Measurements from ENCODE around the gene PLA2G3. TPM values are rescaled to one million over a fixed set of nuclear protein-coding genes. Genes with fewer than 3 reads are reported as not detected.

Gene PLA2G3
- total RNA-seq, 1 donor, result 0.36 TPM

DNA sequence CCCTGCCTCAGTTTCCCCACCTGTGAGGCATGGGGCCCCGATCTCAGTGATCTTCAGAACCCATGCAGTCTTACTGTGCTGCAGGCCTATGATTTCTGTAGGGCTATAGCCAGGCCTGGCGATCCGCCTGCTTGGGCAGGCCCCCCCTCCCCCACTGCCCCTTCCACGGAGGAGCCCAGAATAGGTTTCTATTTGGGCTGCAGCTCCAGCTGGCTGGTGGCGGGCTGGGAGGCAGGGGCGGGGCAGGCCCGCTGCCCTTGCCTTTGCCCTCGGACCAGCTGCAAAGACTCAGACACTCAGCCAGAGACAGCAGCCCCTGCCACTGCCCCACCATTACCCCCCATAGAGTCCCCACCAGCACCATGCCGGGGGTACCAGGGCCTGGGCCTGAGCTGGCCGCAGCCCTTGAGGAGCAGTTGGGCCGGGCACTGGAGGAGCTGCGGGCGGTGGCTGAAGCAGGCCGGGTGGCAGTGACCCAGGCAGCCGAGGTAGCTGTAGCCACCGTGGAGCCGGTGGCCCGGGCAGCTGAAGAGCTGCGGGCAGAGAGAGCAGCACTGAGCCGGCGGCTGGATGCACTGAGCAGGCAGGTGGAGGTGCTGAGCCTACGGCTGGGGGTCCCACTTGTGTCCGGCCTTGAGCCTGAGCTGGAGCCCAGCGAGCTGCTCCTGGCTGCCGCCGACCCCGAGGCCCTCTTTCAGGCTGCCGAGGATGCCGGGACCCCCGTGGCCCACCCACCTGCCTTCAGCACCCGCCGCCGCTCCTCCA lies 47.0 kb downstream of the PLA2G3 start:
- Histone ChIP-seq H3K4me3 (ENCODE audit: insufficient read depth, low read length) (no peak overlapping the region), H3K79me2 (ENCODE audit: insufficient read depth, low read length) (peaks cover 59% of the 10 kb centered on the region), H3K27ac (ENCODE audit: low read depth, low read length) (no peak overlapping the region), H3K9me3 (ENCODE audit: low read depth, low read length) (no peaks in the 10 kb centered on the region), H3K4me2 (ENCODE audit: insufficient read depth, low read length) (no peak overlapping the region), H3K36me3 (ENCODE audit: insufficient read depth, low read length) (peaks cover 96% of the 10 kb centered on the region), H4K20me1 (ENCODE audit: insufficient read depth, low read length) (peaks cover 37% of the 10 kb centered on the region), H3K4me1 (ENCODE audit: insufficient read depth, low read length) (no peaks in the 10 kb centered on the region), H2AFZ (ENCODE audit: low read length) (no peak overlapping the region), H3K27me3 (ENCODE audit: insufficient read depth, low read length) (no peaks in the 10 kb centered on the region)
- peak; percentile 81 for DNase-seq (ENCODE audit: insufficient read length, low spot score, missing footprints)
- no peak for TF ChIP-seq CTCF (IDR thresholded peaks at IDR 0.05; ENCODE audit: extremely low read depth, low read depth, low read length)

GRCh38 chr22:31092161-31092560 lies 48.1 kb downstream of the PLA2G3 start:
- DNase-seq (ENCODE audit: insufficient read length, low spot score, missing footprints), result no peak
- H4K20me1 ChIP-seq (ENCODE audit: insufficient read depth, low read length), result peaks cover 45% of the 10 kb centered on the region
- peaks cover 65% of the 10 kb centered on the region for H3K79me2 ChIP-seq (ENCODE audit: insufficient read depth, low read length)
- H3K27ac ChIP-seq (ENCODE audit: low read depth, low read length), result no peak overlapping the region
- no peak overlapping the region for H3K4me3 ChIP-seq (ENCODE audit: insufficient read depth, low read length)
- no peaks in the 10 kb centered on the region for H3K27me3 ChIP-seq (ENCODE audit: insufficient read depth, low read length)
- no peak overlapping the region for H2AFZ ChIP-seq (ENCODE audit: low read length)
- no peaks in the 10 kb centered on the region for H3K4me1 ChIP-seq (ENCODE audit: insufficient read depth, low read length)
- H3K4me2 ChIP-seq (ENCODE audit: insufficient read depth, low read length), result no peak overlapping the region
- no peaks in the 10 kb centered on the region for H3K9me3 ChIP-seq (ENCODE audit: low read depth, low read length)
- no peak for TF ChIP-seq CTCF (IDR thresholded peaks at IDR 0.05; ENCODE audit: extremely low read depth, low read depth, low read length)
- peaks cover 97% of the 10 kb centered on the region for H3K36me3 ChIP-seq (ENCODE audit: insufficient read depth, low read length)

- H3K4me2 ChIP-seq (ENCODE audit: insufficient read depth, low read length), result no peak overlapping the region
- H3K4me1 ChIP-seq (ENCODE audit: insufficient read depth, low read length), result no peaks in the 10 kb centered on the region
- H3K36me3 ChIP-seq (ENCODE audit: insufficient read depth, low read length), result peaks cover 97% of the 10 kb centered on the region
- peak; percentile 80 for DNase-seq (ENCODE audit: insufficient read length, low spot score, missing footprints)
- no peak overlapping the region for H3K27ac ChIP-seq (ENCODE audit: low read depth, low read length)
- H3K27me3 ChIP-seq (ENCODE audit: insufficient read depth, low read length), result no peaks in the 10 kb centered on the region
- H2AFZ ChIP-seq (ENCODE audit: low read length), result no peak overlapping the region
- H3K4me3 ChIP-seq (ENCODE audit: insufficient read depth, low read length), result no peak overlapping the region
- TF ChIP-seq CTCF (IDR thresholded peaks at IDR 0.05; ENCODE audit: extremely low read depth, low read depth, low read length), result no peak
- H3K79me2 ChIP-seq (ENCODE audit: insufficient read depth, low read length), result peaks cover 67% of the 10 kb centered on the region
- H4K20me1 ChIP-seq (ENCODE audit: insufficient read depth, low read length), result peaks cover 54% of the 10 kb centered on the region
- H3K9me3 ChIP-seq (ENCODE audit: low read depth, low read length), result no peaks in the 10 kb centered on the region
Measured at GRCh38 chr22:31091106-31091975, 49.0 kb downstream of the PLA2G3 start.
